ENCODE results near the gene PRSS56. TPM values are rescaled to one million over a fixed set of nuclear protein-coding genes. Genes with fewer than 3 reads are reported as not detected.

The PRSS56 gene
- total and polyA plus RNA-seq, 2 donors (not counting 1 experiment from before 2014, with no cell fraction given), result not detected

DNA sequence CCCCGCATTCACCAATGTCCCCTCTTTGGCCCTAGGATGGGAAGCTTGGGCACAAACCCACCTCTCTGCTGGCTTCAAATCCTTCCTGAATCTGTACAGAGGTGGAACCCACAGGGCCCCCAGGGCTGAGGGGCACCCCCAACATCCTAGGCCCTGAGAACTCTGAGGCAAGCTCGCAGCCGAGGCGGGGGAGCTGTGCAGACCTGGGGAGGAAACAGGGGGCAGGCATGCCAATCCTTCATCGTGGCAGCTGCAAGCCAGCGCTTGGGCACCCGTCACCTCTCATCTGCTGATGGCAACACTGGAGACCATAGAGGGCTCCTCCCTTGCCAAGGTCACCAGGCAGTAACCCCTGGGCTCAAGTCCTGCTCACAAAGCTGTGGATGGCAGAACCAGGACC is 43.4 kb upstream of the PRSS56 start:
- DNase-seq (ENCODE audit: low read depth in 2 of 2), result no peak
- Histone ChIP-seq H4K20me1 (ENCODE audit: control insufficient read depth, extremely low read depth, insufficient read depth, low read length) (no peaks in the 10 kb centered on the region), H3K4me2 (ENCODE audit: extremely low read depth, insufficient read depth, low read length) (no peak overlapping the region), H3K4me1 (ENCODE audit: control insufficient read depth, extremely low read depth, insufficient read depth, low read length) (no peaks in the 10 kb centered on the region), H3K27me3 (ENCODE audit: control insufficient read depth, insufficient read depth, low read length) (no peaks in the 10 kb centered on the region), H3K27ac (ENCODE audit: insufficient read depth, low read length) (no peak overlapping the region), H3K36me3 (ENCODE audit: control insufficient read depth, insufficient read depth, low read length) (no peaks in the 10 kb centered on the region), H3K9ac (ENCODE audit: insufficient read depth, low read length) (no peak overlapping the region), H3K79me2 (ENCODE audit: control insufficient read depth, insufficient read depth, low read length) (no peaks in the 10 kb centered on the region), H3K4me3 (replicated peaks in 1 of 4; ENCODE audit: control extremely low read depth in 1 of 4, insufficient read depth in 1 of 4, low read depth in 3 of 4, low read length in 4 of 4) (no peak overlapping the region), H2AFZ (ENCODE audit: low read length) (no peak overlapping the region), H3K9me3 (ENCODE audit: control insufficient read depth, insufficient read depth, low read depth, low read length) (no peaks in the 10 kb centered on the region)
- TF ChIP-seq, protein P1, sequence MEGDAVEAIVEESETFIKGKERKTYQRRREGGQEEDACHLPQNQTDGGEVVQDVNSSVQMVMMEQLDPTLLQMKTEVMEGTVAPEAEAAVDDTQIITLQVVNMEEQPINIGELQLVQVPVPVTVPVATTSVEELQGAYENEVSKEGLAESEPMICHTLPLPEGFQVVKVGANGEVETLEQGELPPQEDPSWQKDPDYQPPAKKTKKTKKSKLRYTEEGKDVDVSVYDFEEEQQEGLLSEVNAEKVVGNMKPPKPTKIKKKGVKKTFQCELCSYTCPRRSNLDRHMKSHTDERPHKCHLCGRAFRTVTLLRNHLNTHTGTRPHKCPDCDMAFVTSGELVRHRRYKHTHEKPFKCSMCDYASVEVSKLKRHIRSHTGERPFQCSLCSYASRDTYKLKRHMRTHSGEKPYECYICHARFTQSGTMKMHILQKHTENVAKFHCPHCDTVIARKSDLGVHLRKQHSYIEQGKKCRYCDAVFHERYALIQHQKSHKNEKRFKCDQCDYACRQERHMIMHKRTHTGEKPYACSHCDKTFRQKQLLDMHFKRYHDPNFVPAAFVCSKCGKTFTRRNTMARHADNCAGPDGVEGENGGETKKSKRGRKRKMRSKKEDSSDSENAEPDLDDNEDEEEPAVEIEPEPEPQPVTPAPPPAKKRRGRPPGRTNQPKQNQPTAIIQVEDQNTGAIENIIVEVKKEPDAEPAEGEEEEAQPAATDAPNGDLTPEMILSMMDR (conservative IDR thresholded peaks at IDR 0.05 in 1 of 2, IDR thresholded peaks at IDR 0.05 in 1 of 2; ENCODE audit: low read depth in 1 of 2, low read length in 2 of 2), result no peak
- no peak for TF ChIP-seq EZH2 (IDR thresholded peaks at IDR 0.05; ENCODE audit: low read length, missing control alignments)

DNA sequence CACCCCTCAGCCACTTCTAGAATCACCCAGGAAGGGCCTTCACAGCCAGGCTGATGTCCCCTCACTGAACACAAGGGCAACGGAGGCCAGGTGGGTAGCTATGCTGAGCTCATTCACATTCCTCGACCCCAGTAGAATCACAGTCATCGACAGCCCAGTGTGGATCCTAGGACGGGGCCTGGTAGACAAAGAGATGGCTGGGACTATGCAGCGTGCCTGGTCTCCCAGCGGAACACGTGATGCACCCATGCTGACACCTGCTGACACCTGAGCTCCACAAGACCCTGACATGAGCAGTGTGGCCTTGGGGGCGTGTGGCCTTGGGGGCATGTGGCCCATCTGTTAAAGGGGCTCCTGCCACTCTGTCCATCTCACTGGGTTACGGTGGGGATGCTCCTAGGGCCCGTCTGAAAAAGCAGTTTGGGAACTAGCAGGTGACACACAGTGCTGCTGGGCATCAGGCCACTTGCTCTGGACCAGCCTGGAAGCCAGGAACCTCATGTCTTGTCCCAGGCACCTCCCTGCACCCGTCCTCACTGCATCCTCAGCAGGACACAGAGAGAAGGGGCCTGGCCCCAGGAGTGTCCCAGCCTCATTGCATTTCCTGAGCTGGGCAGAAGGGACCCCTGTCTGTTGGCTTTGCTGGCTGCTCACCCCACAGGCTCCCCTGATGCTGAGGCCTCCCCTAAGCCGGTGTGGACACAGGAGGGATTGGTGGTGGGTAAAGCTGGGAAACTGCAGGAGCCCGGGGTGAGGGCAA is 42.3 kb upstream of the PRSS56 start:
- H3K9me3 ChIP-seq (ENCODE audit: control insufficient read depth, insufficient read depth, low read depth, low read length), result no peaks in the 10 kb centered on the region
- H3K36me3 ChIP-seq (ENCODE audit: control insufficient read depth, insufficient read depth, low read length), result no peaks in the 10 kb centered on the region
- no peak for TF ChIP-seq EZH2 (IDR thresholded peaks at IDR 0.05; ENCODE audit: low read length, missing control alignments)
- TF ChIP-seq, protein P1 (conservative IDR thresholded peaks at IDR 0.05 in 1 of 2, IDR thresholded peaks at IDR 0.05 in 1 of 2; ENCODE audit: low read depth in 1 of 2, low read length in 2 of 2), result no peak
- no peak overlapping the region for H3K27ac ChIP-seq (ENCODE audit: insufficient read depth, low read length)
- no peak overlapping the region for H3K4me3 ChIP-seq (replicated peaks in 1 of 4; ENCODE audit: control extremely low read depth in 1 of 4, insufficient read depth in 1 of 4, low read depth in 3 of 4, low read length in 4 of 4)
- no peaks in the 10 kb centered on the region for H3K27me3 ChIP-seq (ENCODE audit: control insufficient read depth, insufficient read depth, low read length)
- H4K20me1 ChIP-seq (ENCODE audit: control insufficient read depth, extremely low read depth, insufficient read depth, low read length), result no peaks in the 10 kb centered on the region
- H3K4me1 ChIP-seq (ENCODE audit: control insufficient read depth, extremely low read depth, insufficient read depth, low read length), result no peaks in the 10 kb centered on the region
- no peak overlapping the region for H3K4me2 ChIP-seq (ENCODE audit: extremely low read depth, insufficient read depth, low read length)
- no peak overlapping the region for H2AFZ ChIP-seq (ENCODE audit: low read length)
- no peak overlapping the region for H3K9ac ChIP-seq (ENCODE audit: insufficient read depth, low read length)
- no peak for DNase-seq (ENCODE audit: low read depth in 2 of 2)
- H3K79me2 ChIP-seq (ENCODE audit: control insufficient read depth, insufficient read depth, low read length), result no peaks in the 10 kb centered on the region

DNA sequence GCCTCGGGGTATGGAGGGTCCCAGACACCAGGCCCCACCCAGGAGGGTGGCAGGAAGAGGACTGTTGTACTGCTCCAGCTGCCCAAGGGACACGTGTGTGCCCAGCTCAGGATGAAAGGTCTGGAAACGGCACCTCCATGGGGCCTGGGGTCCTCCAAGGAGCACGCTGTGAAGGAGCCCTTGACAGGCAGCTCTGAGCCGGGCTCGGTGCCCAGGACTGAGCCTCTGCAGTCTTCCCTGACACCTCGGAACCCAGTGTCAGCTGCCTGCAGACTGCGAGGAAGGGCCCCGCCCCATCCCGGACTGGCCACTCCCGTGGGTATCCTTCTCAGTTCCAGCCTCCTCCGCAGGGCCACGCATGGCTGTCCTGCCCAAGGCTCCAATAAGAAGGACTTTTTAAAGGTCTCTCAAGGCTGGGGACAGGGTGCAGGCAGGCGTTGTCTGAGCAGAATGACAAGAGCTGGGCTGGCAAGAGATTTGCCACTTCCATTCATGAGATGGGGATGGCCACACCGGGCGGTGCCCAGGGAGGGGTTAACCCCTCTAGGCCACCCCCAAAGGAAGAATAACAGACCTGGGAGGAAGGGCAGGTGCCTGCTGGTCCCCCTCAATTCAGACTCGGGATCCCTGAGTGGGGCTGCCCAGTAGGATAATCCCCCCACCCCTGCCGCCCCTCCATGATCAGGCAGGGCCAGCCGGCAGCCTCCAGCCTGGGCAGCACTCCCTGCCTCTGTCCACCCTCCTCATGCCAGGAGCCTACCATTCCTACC is 41.4 kb upstream of the PRSS56 start:
- H3K79me2 ChIP-seq (ENCODE audit: control insufficient read depth, insufficient read depth, low read length), result no peaks in the 10 kb centered on the region
- no peak overlapping the region for H3K9ac ChIP-seq (ENCODE audit: insufficient read depth, low read length)
- H3K4me1 ChIP-seq (ENCODE audit: control insufficient read depth, extremely low read depth, insufficient read depth, low read length), result no peaks in the 10 kb centered on the region
- H3K4me3 ChIP-seq (replicated peaks in 1 of 4; ENCODE audit: control extremely low read depth in 1 of 4, insufficient read depth in 1 of 4, low read depth in 3 of 4, low read length in 4 of 4), result no peak overlapping the region
- H3K4me2 ChIP-seq (ENCODE audit: extremely low read depth, insufficient read depth, low read length), result no peak overlapping the region
- H3K27ac ChIP-seq (ENCODE audit: insufficient read depth, low read length), result no peak overlapping the region
- no peak for DNase-seq (ENCODE audit: low read depth in 2 of 2)
- TF ChIP-seq, protein P1 (conservative IDR thresholded peaks at IDR 0.05 in 1 of 2, IDR thresholded peaks at IDR 0.05 in 1 of 2; ENCODE audit: low read depth in 1 of 2, low read length in 2 of 2), result no peak
- no peak for TF ChIP-seq EZH2 (IDR thresholded peaks at IDR 0.05; ENCODE audit: low read length, missing control alignments)
- no peaks in the 10 kb centered on the region for H4K20me1 ChIP-seq (ENCODE audit: control insufficient read depth, extremely low read depth, insufficient read depth, low read length)
- H2AFZ ChIP-seq (ENCODE audit: low read length), result no peak overlapping the region
- H3K36me3 ChIP-seq (ENCODE audit: control insufficient read depth, insufficient read depth, low read length), result no peaks in the 10 kb centered on the region
- no peaks in the 10 kb centered on the region for H3K27me3 ChIP-seq (ENCODE audit: control insufficient read depth, insufficient read depth, low read length)
- no peaks in the 10 kb centered on the region for H3K9me3 ChIP-seq (ENCODE audit: control insufficient read depth, insufficient read depth, low read depth, low read length)

All from fibroblast of lung (primary cell).